K562 (cell line): ENCODE measurements around the gene PREB. TPM values are rescaled to one million over a fixed set of nuclear protein-coding genes. Genes with fewer than 3 reads are reported as not detected.

Experiments
- ATAC-seq: fragments of 200-7000 bp; cut with Tn5 transposase; 3 replicates; pipeline ENCODE4 v1.9.1; 2020; ENCODE audit warnings: moderate library complexity
- BruUV-seq: library from RNA; stranded (reverse); fragments of 400-500 nt; replicated peaks from 2 replicates; lab custom pipeline; 2021; lab: Mats Ljungman, UMichigan
- CTCF ChIA-PET: fragments of 300-600 bp; formaldehyde crosslinking; extraction: SDS; loops from one replicate; lab custom pipeline; 2021; ENCODE audit warnings: low intra/inter-chr PET ratio; lab: Yijun Ruan, JAX
- POLR2A ChIA-PET: fragments of 300-600, 350-650 bp; sonication (Branson Sonifier 250); formaldehyde crosslinking; extraction: SDS; loops from one replicate; lab custom pipeline; 2021; ENCODE audit warnings: antibody characterized with exemption, inconsistent platforms; lab: Yijun Ruan, JAX
- DNase-seq, 4 experiments: peaks; one replicate each; pipeline versions ENCODE4 v3.0.0 to v3.0.0-alpha.2; 2011 to 2018; ENCODE audit warnings: low spot score in 3 of 4, mixed read lengths in 3 of 4; ENCODE audit errors: extremely low read depth in 1 of 4
- FAIRE-seq: peaks from 2 replicates; lab custom pipeline; 2011; peaks lifted over from hg19 to GRCh38; lab: Jason Lieb, UNC
- H2AFZ ChIP-seq: 2 replicates; pipeline ENCODE4 v1.6.0; 2011; ENCODE audit warnings: low read depth, low read length, control low read depth, inconsistent platforms
- H3K27ac ChIP-seq: fragments of 200-600 bp; 3 replicates; pipeline ENCODE4 v1.8.0; 2011; ENCODE audit warnings: low read depth, mild to moderate bottlenecking, control low read depth, inconsistent platforms, low read length, moderate library complexity, mixed read lengths; ENCODE audit errors: extremely low read depth
- H3K27me3 ChIP-seq, 2 experiments: fragments of 300-600 bp in 1 of 2; 2 replicates in 1 of 2; 3 replicates in 1 of 2; pipeline versions ENCODE4 v1.6.0 to v1.8.0; 2011; ENCODE audit warnings: inconsistent platforms in 2 of 2, low read length in 2 of 2, mild to moderate bottlenecking in 1 of 2, mixed read lengths in 1 of 2, moderate library complexity in 1 of 2; ENCODE audit not compliant: control insufficient read depth in 2 of 2, insufficient read depth in 2 of 2
- H3K36me3 ChIP-seq: fragments of 300-600 bp; 3 replicates; pipeline ENCODE4 v1.8.0; 2011; ENCODE audit warnings: mild to moderate bottlenecking, low read length, inconsistent platforms; ENCODE audit not compliant: control insufficient read depth, insufficient read depth
- H3K4me1 ChIP-seq, 2 experiments: fragments of 200-600 bp in 1 of 2; replicated peaks in 1 of 2; 2 replicates in 1 of 2; 3 replicates in 1 of 2; pipeline versions ENCODE4 v1.5.1 to v1.8.0; 2011; ENCODE audit warnings: inconsistent platforms in 2 of 2, low read length in 2 of 2, mild to moderate bottlenecking in 1 of 2, mixed read lengths in 1 of 2, moderate library complexity in 1 of 2; ENCODE audit not compliant: control insufficient read depth in 2 of 2, insufficient read depth in 2 of 2
- H3K4me2 ChIP-seq: 2 replicates; pipeline ENCODE4 v1.6.1; 2011; ENCODE audit warnings: low read length, control low read depth, inconsistent platforms, mixed read lengths; ENCODE audit not compliant: insufficient read depth
- H3K4me3 ChIP-seq: fragments of 200-600 bp; sonication (generic), shearing (Covaris generic); 2 replicates; pipeline ENCODE4 v1.5.1; 2016; ENCODE audit warnings: control low read depth, inconsistent platforms
- H3K79me2 ChIP-seq: fragments of 200-600 bp; 3 replicates; pipeline ENCODE4 v1.8.0; 2011; ENCODE audit warnings: low read length, inconsistent platforms; ENCODE audit not compliant: control insufficient read depth, insufficient read depth
- H3K9ac ChIP-seq, 2 experiments: 2 replicates each; pipeline versions ENCODE4 v1.6.0 to v1.6.1; 2011; ENCODE audit warnings: low read depth in 2 of 2, low read length in 2 of 2, control low read depth in 1 of 2, inconsistent platforms in 1 of 2, mild to moderate bottlenecking in 1 of 2, mixed read lengths in 1 of 2; ENCODE audit not compliant: insufficient read depth in 1 of 2
- H3K9me1 ChIP-seq: one replicate; pipeline ENCODE4 v1.6.0; 2011; ENCODE audit warnings: inconsistent platforms, mild to moderate bottlenecking, low read length, moderate library complexity; ENCODE audit not compliant: control insufficient read depth, insufficient read depth
- H3K9me3 ChIP-seq: replicated peaks from 2 replicates; pipeline ENCODE4 v1.5.1; 2011; ENCODE audit warnings: low read depth, low read length, inconsistent platforms; ENCODE audit not compliant: control insufficient read depth, insufficient read depth
- H4K20me1 ChIP-seq: replicated peaks from 2 replicates; pipeline ENCODE4 v1.6.1; 2011; ENCODE audit warnings: low read length, inconsistent platforms, mixed read lengths; ENCODE audit not compliant: control insufficient read depth, insufficient read depth
- FOSL1 ChIP-seq: fragments of 200-800 bp; sonication (Bioruptor generic); conservative IDR thresholded peaks from 2 replicates; pipeline ENCODE4 v1.6.1; 2016; ENCODE audit warnings: missing genetic modification characterization, missing compliant biosample characterization
- SNRNP70 ChIP-seq: fragments of 200-400 bp; formaldehyde crosslinking; optimal IDR thresholded peaks from 2 replicates; pipeline ENCODE3; 2017; ENCODE audit warnings: low read depth, low read length
- ZBTB33 ChIP-seq: sonication (generic); formaldehyde crosslinking; IDR thresholded peaks from 2 replicates; pipeline ENCODE4 v1.8.1; 2023; ENCODE audit warnings: mild to moderate bottlenecking, missing genetic modification reagents
- WGBS: fragments of 100-300 bp; shearing (Covaris generic); methylation state at CpG from one replicate; pipeline ENCODE4 v1.1.6; 2016; ENCODE audit warnings: low coverage, mixed read lengths; ENCODE audit not compliant: insufficient coverage; ENCODE audit errors: missing lambda C conversion rate; 5-methylcytosine and 5-hydroxymethylcytosine counted together
- in situ Hi-C: fragments of 300-500 bp; cut with MboI; formaldehyde crosslinking; loops from 4 replicates; pipeline ENCODE4 v1.15.0; 2018; ENCODE audit warnings: inconsistent platforms, mixed read lengths
- intact Hi-C: fragments of 100-400 bp; cut with micrococcal nuclease; formaldehyde crosslinking; loops from 2 replicates; pipeline ENCODE4 v1.14.2; 2022
- polyA plus RNA-seq, 8 experiments: library from polyadenylated mRNA; depleted of rRNA in 4 of 8; stranded (reverse) in 5 of 8; unstranded in 3 of 8; fragments of >200 nt; fragmentation: Nextera tagmentation in 2 of 8; fragmentation: Illumina TruSeq in 1 of 8; extraction: Ambion mirVana in 2 of 8; extraction: Trizol in 1 of 8; gene quantifications; 2 replicates each; pipeline versions ENCODE4 v1.2.1 to v1.2.3, GENCODE V29; 2011 to 2014; ENCODE audit warnings: inconsistent platforms in 1 of 8, missing spikeins in 1 of 8
- total RNA-seq, 7 experiments: library from RNA; depleted of rRNA in 6 of 7; stranded (reverse); fragments of >200 nt in 6 of 7; fragmentation: Illumina TruSeq in 2 of 7; extraction: Trizol in 2 of 7; gene quantifications; 2 replicates each; pipeline versions ENCODE4 v1.2.1 to v1.2.3, GENCODE V29; 2011 to 2021; ENCODE audit warnings: low replicate concordance in 1 of 7

Gene PREB
- total and polyA plus RNA-seq, 9 of the 15 experiments (the other 6 are each of a cell fraction or from before 2014, with no cell fraction given): 35.1 to 84.2 (median 67.2) TPM

DNA sequence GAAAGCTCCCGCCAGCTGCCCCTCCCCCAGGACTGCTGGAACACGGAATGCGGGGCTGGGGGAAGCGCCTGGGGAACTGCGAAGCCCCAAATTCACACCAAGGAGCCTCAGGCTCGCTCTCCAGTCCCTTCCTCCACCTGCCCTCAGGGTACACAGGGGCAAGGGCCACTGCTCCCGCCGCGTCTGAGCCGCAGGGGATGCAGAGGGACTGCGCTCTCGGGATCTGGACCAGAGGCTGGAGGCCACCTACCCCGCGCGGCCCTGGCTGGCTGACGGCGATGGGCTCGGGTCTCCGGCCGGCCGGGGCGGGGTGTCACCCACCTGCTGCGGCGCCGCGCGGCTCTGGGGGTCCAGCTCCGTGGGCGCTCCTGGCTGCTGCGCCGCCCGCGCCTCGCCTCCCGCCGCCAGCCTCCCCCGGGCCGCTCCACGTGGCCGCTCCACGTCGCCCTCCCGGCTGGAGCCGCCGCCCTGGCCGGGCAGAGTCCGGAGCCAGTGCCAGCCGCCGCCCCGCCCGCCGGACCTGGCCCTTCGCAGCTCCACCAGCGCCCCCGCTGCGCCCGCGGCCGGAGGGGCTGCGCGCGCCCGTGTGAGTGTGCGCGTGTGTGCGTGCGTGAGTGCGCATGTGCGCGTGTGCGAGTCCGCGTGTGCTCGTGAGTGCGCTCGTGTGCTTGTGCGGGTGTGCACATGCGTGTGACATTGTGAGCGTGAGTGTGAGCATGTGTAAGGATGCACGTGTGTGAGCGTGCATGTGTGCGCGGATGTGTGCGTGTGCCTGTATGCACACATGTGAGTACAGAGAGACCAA lies 15.7 kb downstream of the PREB start, which contains the start of gene CGREF1:
Gene CGREF1, minus strand, starts transcription at position 604 of the 805 bp plus-strand sequence. CDS start 14,762 bp downstream, outside the sequence.
- Histone ChIP-seq H3K36me3 (no peaks in the 10 kb centered on the region), H3K4me1 (peaks cover 4 to 19% of the 10 kb centered on the region in 2 experiments; a peak in 3 of 5 replicates), H3K27ac (no peak within 1 kb of the TSS), H2AFZ (no peak within 1 kb of the TSS), H3K9me1 (no peaks in the 10 kb centered on the region), H4K20me1 (no peaks in the 10 kb centered on the region), H3K27me3 (peaks cover 7 to 11% of the 10 kb centered on the region in 2 experiments; a peak in 4 of 5 replicates), H3K9me3 (no peaks in the 10 kb centered on the region), H3K4me2 (no peak within 1 kb of the TSS), H3K4me3 (no peak within 1 kb of the TSS), H3K79me2 (no peaks in the 10 kb centered on the region), H3K9ac (no peak within 1 kb of the TSS)
- POLR2A ChIA-PET: interaction anchor here (0.8 kb wide), 1 partner anchor 40 kb away, joined by 3 read pairs; no protein-coding TSS in a partner anchor
- no peak for DNase-seq
- in situ Hi-C loops: no loop called here
- WGBS: 68% methylated on average over 21 of the region's 84 CpGs
- no peak for ATAC-seq
- FAIRE-seq: no peak
- no TSS peak for BruUV-seq
- CTCF ChIA-PET: no interaction called here
- intact Hi-C loops: no loop called here
- TF ChIP-seq FOSL1 (tag) (no peak), ZBTB33 (0 out of 2 replicates have a peak, but pooled peaks have one; percentile 38), SNRNP70 (no peak)
